Subcutaneous adipose tissue (tissue), 4 donors: Measurements from ENCODE around the gene DDX41. TPM values are rescaled to one million over a fixed set of nuclear protein-coding genes. Genes with fewer than 3 reads are reported as not detected.

Experiments
- CTCF ChIP-seq: fragments of 450-650 bp; IDR thresholded peaks from one replicate; pipeline ENCODE4 v1.5.1; 2016; ENCODE audit warnings: low read depth, mild to moderate bottlenecking, control low read depth, antibody characterized with exemption, moderate library complexity
- total RNA-seq, 4 donors: library from RNA; depleted of rRNA; stranded (reverse); fragments of >200 nt; gene quantifications; one replicate each; pipeline ENCODE4 v1.1.0, GENCODE V29; 2016

DDX41 gene
- total RNA-seq, 4 donors from 2014 or later, result 63.0 to 70.4 (median 64.8) TPM

GRCh38 chr5:177487975-177488374 lies 28.8 kb downstream of the DDX41 start:
- TF ChIP-seq CTCF, result no peak

- TF ChIP-seq CTCF, result no peak
These were observed 29.6 kb downstream of the DDX41 start for GRCh38 chr5:177487144-177487543.

- no peak for TF ChIP-seq CTCF
These were observed 30.5 kb downstream of the DDX41 start for GRCh38 chr5:177486256-177486655.

- no peak for TF ChIP-seq CTCF
These were observed 31.7 kb downstream of the DDX41 start for GRCh38 chr5:177484902-177485549.

GRCh38 chr5:177483994-177484901 lies 32.5 kb downstream of the DDX41 start:
- TF ChIP-seq CTCF, result no peak

GRCh38 chr5:177483042-177483441 lies 33.7 kb downstream of the DDX41 start:
- no peak for TF ChIP-seq CTCF

- TF ChIP-seq CTCF, result no peak
These were observed 34.4 kb downstream of the DDX41 start for GRCh38 chr5:177482359-177482795.
